H54 (cell line): ENCODE results near the gene PRRT1B.
A peak's percentile ranks its signal among the peaks of the same experiment; 100 is the strongest.
"Not testable (repeated sequence)": the region's sequence is repeated elsewhere in the genome, so short reads cannot be mapped to it uniquely, and the experiment has no call there.

ENCODE experiments used
- DNase-seq: peaks from one replicate; pipeline ENCODE4 v3.0.0; 2011; ENCODE audit warnings: low spot score, mixed read lengths; ENCODE audit not compliant: insufficient read length
- FAIRE-seq: peaks from 3 replicates; lab custom pipeline; 2011; peaks lifted over from hg19 to GRCh38; lab: Jason Lieb, UNC
- POLR2A ChIP-seq: IDR thresholded peaks from 2 replicates; pipeline ENCODE4 v1.6.1; 2011; ENCODE audit warnings: low read depth, mild to moderate bottlenecking, low read length

The PRRT1B gene

GRCh38 chr9:131528886-131529505 lies 16.3 kb upstream of the PRRT1B start:
- FAIRE-seq (no peak), DNase-seq (no peak)

GRCh38 chr9:131529597-131530545 lies 15.5 kb upstream of the PRRT1B start:
- FAIRE-seq (no peak), DNase-seq (no peak)
- TF ChIP-seq POLR2A, result no peak

More at GRCh38 chr9:131528886-131529505, 16.3 kb upstream of the PRRT1B start:
- TF ChIP-seq POLR2A, result no peak

GRCh38 chr9:131530546-131530919 lies 14.8 kb upstream of the PRRT1B start:
- TF ChIP-seq POLR2A, result no peak
- DNase-seq, result no peak
- FAIRE-seq, result no peak

- FAIRE-seq (no peak), DNase-seq (peak; percentile 62)
- no peak for TF ChIP-seq POLR2A
Observed at GRCh38 chr9:131530920-131531832, 14.1 kb upstream of the PRRT1B start, which contains the start of gene UCK1. TSS of gene UCK1 (minus strand) at chr9:131531263. CDS start at chr9:131531174, 89 bp downstream.

GRCh38 chr9:131534721-131535237 lies 10.5 kb upstream of the PRRT1B start:
- TF ChIP-seq POLR2A, result no peak
- DNase-seq (no peak), FAIRE-seq (no peak)

- TF ChIP-seq POLR2A, result no peak
- DNase-seq (no peak), FAIRE-seq (no peak)
Observed at GRCh38 chr9:131537946-131538345, 7.4 kb upstream of the PRRT1B start.

GRCh38 chr9:131539223-131539923 lies 6.0 kb upstream of the PRRT1B start:
- DNase-seq, result no peak
- no peak for TF ChIP-seq POLR2A
- FAIRE-seq, result no peak

GRCh38 chr9:131543141-131543540 lies 2.2 kb upstream of the PRRT1B start:
- FAIRE-seq, result no peak
- no peak for DNase-seq
- no peak for TF ChIP-seq POLR2A

- DNase-seq (no peak), FAIRE-seq (no peak)
- TF ChIP-seq POLR2A, result no peak
Observed at GRCh38 chr9:131545786-131546335, 538 bp downstream of the PRRT1B start.

- no peak for DNase-seq
- no peak for FAIRE-seq
- TF ChIP-seq POLR2A, result no peak
Observed at GRCh38 chr9:131546336-131547084, 1.2 kb downstream of the PRRT1B start.

- not testable (repeated sequence) for DNase-seq, FAIRE-seq
Observed at GRCh38 chr9:131549186-131549585, 3.9 kb downstream of the PRRT1B start.

GRCh38 chr9:131550465-131550864 lies 5.1 kb downstream of the PRRT1B start:
- not testable (repeated sequence) for FAIRE-seq, DNase-seq
